Stimulated activated CD4-positive, alpha-beta T cell treated with anti-CD3 and anti-CD28 coated beads, Interleukin-1b, Interleukin-23, amount 100 ng/mL, for 4 hours (primary cell): ENCODE data around the gene UAP1L1.
A peak's percentile ranks its signal among the peaks of the same experiment; 100 is the strongest.

Experiments
- DNase-seq, 2 donors: peaks; one replicate each; pipeline ENCODE4 v3.0.0-alpha.2; 2020; ENCODE audit warnings: low read depth in 2 of 2

The UAP1L1 gene

DNA sequence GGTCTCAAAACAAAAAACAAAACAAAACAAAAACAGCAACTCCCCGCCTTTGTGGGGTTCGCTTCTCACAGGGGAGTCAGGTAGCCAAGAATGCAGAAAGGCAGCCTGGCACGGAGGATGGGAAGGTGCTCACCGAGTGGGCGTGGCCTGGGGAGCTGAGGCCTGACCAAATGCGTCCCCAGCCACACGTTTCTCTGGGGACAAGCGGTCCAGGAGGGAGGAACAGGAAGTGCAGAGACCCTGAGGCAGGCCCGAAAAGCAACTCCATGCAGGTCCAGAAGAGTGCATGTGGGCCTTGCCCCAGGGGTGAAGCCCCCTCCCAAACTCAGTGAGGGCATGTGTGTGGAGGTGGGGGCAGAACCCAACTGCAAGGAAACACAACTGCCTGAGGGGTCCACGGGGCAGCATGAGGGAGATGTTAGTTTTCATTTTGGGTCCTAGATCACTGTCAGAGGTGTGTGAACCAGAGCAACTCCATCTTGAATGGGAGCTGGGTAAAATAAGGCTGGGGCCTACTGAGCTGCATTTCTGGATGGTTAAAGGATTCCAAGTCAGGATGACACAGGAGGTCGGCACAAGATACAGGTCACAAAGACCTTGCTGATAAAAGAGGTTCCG, 2.6 kb upstream of the UAP1L1 start:
- DNase-seq = no peak

DNA sequence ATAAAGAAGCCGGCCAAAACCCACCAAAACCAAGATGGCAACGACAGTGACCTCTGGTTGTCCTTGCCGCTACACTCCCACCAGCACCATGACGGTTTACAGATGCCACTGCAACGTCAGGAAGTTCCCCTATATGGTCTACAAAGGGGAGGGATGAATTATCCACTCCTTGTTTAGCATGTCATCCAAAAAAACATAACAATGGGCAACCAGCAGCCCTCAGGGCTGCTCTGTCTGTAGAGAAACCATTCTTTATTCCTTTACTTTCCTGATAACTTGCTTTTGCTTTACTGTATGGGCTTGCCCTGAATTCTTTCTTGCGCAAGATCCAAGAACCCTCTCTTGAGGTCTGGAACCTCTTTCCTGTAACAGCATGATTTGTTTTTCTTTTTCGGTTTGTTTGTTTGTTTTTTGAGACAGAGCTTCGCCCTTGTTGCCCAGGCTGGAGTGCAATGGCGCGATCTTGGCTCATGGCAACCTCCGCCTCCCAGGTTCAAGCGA, 2.0 kb upstream of the UAP1L1 start:
- no peak for DNase-seq

DNA sequence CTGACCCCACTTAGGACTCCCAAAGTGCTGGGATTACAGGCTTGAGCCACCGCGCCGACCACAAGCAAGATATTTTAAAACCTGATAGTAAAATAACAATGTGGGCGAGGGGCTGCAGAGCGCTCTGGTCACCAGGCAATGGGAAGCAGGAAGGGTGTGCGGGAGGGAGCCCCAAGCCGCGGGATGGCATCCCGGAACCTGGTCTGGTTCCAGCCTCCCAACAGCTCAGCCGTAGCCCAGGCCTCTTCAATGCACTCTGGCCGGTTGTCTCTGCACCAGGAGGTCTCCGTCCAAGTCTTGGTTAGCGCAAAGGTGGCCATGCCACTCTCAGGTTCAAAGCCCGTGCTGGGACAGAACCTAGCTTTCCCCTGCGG, 694 bp upstream of the UAP1L1 start:
- no peak for DNase-seq

DNA sequence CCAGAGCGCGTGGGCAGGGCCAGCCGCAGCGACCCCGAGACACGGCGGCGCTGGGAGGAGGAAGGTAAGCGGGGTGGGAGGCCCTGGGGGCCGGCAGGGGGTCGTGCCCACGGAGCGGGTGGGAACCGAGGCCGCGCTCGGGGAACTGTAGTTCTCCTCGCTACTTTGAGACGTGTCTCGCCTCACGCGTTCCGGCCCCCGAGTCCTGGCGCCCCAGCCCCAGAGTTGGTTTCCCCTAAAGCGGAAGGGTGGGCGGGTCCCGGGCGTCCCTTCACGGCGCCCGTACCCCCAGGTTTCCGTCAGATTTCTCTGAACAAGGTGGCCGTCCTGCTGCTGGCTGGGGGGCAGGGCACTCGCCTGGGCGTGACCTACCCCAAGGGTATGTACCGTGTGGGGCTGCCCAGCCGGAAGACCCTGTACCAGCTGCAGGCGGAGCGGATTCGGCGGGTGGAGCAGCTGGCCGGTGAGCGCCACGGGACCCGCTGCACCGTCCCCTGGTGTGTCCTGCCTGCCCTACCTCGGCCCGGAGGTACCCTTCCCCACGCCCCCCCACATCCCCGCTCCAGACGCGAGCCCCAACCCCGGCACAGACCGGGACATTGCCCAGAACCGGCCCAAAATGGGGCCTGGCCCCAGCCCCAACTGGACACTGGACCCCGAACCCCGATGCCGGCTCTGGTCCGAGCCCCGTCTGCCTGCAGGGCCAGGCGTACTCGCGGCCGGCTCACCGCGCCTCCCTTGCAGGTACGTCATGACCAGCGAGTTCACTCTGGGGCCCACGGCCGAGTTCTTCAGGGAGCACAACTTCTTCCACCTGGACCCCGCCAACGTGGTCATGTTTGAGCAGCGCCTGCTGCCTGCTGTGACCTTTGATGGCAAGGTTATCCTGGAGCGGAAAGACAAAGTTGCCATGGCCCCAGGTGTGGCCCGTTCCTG, 709 bp downstream of the UAP1L1 start:
- no peak for DNase-seq

DNA sequence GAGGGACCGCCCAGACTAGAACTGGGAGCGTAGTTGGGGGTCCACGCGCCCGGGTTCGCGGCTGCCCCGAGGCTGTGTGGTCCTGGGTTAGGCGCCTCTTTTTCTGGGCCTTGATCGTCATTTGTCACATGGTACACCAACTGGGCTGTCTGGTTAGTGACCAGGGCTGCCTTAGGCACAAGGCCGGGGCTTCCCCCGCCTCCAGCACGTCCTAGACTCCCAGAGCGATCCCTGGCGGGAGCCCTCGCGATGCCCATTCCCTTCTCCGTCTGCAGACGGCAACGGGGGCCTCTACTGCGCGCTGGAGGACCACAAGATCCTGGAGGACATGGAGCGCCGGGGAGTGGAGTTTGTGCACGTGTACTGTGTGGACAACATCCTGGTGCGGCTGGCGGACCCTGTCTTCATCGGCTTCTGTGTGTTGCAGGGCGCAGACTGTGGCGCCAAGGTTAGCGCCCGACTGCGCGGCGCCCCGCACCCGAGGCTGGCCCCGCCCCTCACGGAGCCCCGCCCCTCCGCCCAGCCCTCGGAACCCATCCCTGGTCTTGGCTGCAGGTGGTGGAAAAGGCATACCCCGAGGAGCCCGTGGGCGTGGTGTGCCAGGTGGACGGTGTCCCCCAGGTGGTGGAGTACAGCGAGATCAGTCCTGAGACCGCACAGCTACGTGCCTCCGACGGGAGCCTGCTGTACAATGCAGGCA, 1.5 kb downstream of the UAP1L1 start:
- DNase-seq = no peak

DNA sequence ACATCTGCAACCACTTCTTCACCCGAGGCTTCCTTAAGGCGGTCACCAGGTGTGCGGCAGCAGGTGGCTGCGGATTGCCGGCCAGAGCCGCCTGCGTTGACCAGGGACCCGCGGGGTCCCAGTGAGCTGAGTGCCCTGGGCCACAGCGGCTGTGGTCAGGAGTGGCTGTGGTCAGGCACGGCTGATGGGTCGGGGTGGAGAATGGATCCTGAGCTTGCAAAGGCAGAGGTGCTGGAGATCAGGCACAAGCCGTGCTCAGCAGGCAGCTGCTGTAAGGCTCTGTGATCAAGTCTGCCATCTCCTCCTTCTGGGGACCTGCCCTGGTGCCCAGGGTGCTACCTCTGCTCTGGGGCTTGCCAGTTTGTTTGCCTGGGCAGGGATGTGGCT, 2.1 kb downstream of the UAP1L1 start:
- no peak for DNase-seq

DNA sequence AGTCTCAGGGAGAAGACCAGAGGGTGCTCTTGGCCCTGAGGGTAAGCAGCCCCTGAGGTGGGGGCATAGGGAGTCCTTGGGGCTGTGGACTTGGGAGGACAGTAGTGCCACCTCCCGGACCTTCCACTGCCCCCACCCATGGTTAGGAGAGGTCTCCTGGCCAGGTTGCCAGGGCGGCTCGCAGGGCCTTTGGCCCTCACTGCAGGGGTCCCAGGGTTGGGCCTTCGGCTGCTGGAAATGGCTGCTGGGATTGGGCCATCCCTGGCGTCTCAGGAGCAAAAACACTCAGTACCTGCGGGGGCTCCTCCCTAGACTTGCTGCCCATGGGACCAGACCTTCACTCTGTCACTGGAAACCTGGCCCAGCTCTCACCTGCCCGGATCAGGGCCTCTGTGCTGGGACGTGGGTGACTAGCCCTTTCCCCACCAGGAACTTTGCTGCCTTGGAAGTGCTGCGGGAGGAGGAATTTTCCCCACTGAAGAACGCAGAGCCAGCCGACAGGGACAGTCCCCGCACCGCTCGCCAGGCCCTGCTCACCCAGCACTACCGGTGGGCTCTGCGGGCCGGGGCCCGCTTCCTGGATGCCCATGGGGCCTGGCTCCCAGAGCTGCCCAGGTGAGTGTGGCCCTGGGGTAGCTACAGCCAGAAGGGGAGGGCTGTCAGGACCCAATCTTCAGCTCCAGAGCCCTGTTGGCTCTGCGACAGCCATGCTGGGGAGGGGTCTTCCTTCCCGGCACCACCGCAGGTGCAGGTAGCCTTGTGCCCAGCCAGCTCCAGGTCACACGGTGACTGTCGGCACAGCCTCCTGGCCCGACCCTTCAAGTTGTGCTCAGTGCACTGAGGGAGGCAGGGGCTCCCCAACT, 3.2 kb downstream of the UAP1L1 start:
- DNase-seq = no peak

DNA sequence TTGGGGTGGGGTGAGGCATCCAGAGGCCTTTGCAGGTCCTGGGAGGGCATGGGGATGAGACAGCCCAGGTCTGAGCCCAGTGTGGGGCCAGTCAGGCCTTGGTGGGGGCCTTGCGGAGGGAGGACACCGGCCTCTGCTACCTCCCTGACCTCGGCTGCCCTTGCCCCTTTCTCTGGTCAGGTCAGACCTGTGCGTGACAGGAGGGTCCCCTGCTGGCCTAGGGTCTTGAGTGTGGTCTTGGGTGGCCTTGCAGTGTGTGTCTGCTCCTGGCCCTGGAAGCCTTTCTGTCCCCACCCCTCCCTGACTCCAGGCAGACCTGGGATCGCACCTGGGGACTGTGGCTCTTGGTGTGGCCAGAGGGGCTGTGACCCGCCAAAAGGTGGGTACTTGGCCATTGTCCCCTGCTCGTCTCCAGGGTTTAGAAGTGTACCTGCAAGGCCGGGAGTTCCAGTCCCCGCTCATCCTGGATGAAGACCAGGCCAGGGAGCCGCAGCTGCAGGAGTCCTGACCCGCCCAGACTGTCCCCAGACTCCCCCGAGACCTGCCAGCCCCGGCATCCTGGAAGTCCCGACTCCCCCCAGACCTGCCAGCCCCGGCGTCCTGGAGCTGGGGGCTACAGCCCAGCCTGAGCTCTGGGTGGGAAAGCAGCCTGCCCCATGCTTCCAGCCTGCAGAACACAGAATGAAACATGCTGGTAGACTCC, 5.1 kb downstream of the UAP1L1 start:
- no peak for DNase-seq

DNA sequence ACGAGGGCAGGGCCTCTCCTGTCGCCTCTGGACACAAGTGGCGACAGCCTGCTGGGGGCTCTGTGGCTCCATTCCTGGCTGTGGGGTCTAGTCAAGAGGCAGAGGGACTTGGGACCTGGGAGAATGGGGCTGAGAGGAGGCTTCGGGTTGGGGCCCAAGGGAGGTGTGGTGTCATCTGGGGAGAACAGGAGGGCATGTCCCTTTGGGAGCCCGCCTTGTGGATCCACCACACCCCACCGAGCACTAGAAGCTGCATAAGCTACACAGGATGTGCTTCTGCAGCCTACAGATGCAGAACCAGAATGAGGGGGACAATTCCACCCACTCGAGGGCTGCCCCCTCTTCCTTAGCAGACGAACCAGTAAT, 5.6 kb downstream of the UAP1L1 start:
- DNase-seq = no peak

DNA sequence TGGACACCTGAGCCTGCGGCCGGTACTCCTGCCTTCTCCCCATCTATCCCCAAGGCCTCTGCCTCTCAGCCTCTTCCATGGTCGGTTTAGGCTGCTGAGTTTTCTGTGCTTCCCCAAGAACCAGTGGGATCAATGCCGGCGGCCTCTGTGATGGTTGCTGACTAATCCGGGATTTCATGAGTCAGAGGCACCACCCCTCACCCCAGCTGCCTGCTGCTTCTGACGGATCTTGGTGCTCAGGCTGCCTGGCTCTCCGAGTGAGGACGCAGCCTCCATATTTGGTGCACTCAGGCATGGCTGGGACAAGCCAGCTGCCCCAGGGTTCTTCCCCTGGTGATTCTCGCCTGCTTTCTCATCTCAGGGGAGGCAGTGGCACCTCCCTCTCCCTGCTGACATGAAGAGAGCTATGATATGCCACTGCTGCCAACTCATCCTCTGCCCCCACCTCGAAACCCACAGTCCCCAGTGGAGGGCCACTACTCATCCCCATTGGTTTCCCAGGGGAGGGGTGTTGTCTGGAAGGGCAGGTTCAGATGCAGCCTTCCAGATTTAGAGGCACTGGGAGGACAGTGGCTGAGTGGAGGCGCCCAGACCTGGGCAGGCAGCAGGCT, 6.2 kb downstream of the UAP1L1 start:
- no peak for DNase-seq

DNA sequence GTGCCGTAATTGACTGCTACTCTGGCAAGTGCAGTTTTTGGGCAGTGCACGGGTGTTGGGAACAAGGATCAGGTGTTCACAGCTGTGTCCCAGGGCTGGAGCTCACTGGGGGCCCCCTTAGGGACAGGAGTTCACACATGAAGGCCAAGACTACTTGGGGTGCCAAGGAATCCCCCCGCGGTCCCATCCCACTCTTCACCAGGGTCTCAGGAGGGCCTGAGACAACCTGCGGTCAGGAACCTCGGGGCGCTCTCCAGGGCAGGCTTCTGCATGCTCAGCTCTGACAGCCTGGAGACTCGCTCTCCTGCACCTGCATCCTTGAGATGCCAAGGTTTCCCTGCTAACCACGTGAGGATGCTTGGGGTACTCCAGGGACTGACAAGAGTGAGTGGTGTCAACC, 7.2 kb downstream of the UAP1L1 start:
- DNase-seq = no peak

DNA sequence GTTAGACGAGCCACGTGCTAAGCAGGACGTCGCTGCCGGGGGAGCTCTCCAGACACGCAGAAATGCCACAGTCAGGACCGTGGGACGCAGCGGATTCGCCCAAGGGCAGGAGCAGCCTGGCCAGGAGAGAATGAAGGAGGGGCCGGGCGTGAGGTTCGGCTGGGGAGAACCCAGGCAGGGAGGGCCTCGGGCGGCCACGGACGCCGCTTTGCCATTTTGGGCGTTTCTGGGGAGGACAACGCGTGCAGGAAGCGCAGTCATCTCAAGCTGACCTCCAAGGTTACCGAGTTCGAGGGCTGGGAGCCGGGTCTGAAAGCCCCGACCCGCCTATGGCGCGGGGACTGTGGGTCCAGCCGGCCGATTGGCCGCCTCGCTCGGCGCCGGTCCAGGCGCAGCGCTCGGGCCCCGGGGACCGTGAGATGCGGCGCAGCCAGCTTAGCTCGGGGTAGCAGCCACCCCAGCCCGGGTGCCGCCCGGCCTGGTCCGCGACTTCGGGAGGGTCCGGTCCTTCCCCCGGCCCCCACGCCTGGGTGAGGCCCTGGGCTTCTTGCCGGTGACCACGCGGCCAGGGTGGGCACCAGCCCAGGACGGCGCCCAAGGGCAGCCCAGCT, 8.7 kb downstream of the UAP1L1 start:
- DNase-seq = peak in 1 of 2 donors; percentile 9

DNA sequence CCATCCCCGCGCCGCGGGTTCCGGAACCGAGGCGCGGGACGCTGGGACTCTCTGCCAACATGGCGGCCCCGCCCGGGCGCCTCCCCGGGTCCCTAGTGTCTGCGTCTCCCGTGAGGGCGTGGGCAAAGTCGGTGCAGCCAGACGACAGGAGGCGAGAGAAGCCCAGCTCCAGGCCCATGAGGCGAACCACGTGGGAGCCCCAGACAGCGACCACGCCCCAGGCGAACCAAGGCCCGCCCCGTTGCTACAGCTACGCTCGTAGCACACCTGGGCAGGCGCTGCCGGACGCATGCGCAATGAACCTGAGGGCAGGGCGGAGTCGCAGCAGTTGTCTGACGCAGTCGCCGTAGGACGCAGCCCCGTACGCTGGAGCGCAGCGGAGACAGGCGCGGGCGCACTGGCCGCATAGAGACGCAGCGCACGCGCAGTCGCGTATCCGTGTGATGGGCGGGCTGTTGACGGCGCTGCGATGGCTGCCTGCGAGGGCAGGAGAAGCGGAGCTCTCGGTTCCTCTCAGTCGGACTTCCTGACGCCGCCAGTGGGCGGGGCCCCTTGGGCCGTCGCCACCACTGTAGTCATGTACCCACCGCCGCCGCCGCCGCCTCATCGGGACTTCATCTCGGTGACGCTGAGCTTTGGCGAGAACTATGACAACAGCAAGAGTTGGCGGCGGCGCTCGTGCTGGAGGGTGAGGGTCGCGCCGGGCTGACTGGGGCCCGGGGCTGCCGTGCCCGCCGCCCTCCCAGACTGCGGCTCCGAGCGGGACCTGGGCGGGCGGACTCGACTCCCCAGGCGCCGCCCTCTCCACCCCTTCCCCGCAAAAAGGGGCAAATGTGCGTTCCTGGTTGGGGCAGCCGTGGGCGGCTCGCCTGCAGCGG, 9.5 kb downstream of the UAP1L1 start, which contains the start of gene MAN1B1:
Gene MAN1B1, plus strand, starts transcription at position 455 of the 878 bp plus-strand sequence. Its CDS starts 15 bp downstream, at position 470.
- DNase-seq = peak; percentile 99 to 100

DNA sequence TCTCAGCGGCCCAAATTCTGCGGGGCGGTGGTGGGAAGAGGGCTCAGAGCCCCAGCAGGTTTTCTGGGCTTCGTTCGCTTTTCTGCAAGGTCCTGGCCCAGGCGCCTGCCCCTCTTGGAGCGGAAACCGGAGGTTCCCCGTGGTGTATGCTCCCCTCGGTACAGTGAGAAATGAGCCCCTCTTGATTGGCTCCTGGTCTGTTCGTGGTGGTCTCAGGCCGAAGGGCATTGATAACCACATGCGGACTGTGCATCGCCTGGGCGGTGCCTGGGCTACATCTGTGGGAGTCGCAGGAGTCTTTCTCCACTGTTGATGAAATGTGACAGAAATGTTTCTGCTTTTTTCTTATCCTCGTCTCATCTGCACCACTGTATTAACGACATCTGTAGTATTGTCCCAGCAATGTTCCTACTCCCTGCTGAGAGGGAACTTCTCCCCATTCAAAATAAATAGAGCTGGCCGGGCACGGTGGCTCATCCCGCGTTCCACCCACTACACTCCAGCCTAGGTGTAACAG, 10.2 kb downstream of the UAP1L1 start:
- DNase-seq = no peak

DNA sequence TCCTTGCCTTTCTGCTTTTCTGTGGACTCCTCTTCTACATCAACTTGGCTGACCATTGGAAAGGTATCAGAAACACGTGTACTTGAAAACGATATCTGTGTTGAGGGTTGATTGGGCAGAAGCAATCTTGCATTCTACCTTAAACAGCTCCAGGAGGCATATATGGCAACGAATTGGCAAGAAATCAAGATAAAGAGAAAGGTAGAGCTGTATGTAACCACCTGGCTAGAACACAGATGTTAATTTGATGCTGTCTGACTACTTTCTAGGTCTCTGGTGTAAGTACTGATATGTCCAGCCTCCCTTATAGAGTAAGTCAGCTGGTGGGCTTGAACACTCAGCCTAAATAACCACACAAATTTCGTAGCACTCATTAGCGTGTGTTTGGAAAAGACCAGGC, 10.8 kb downstream of the UAP1L1 start:
- no peak for DNase-seq

DNA sequence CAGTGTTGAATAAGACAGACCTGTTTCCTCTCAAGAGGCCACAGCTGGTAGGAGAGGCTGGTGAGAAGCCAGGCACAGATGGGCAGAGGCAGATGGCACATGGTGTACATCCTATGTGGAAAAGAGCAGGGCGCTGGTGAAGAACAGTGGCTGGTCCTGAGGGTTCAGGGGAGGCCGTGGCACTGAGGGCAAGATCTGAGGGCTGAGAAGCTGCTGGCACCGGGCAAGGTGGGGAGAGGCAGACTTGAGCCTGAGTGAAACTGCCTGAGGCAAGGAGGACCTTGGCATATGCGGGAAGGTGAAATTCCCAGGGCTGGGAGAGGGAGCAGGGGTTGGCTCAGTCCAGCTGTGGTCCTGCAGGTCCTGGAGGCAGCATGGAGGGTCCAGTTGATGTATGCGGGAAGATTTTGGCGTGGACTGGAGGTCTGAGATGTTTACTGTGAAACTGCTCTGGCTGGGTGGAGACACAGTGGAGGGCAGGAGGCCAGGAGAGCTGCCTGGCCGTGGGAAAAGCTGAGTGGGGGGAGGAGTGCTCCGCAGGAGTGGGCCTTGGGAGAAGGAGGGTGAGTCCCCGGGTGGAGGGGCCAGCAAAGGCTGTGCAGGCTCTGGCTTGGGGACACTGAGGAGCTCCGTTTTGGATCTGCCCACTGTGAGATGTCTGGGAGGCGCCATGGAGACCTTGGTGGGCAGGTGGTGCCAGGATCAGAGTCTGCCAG, 12.1 kb downstream of the UAP1L1 start:
- DNase-seq = no peak

DNA sequence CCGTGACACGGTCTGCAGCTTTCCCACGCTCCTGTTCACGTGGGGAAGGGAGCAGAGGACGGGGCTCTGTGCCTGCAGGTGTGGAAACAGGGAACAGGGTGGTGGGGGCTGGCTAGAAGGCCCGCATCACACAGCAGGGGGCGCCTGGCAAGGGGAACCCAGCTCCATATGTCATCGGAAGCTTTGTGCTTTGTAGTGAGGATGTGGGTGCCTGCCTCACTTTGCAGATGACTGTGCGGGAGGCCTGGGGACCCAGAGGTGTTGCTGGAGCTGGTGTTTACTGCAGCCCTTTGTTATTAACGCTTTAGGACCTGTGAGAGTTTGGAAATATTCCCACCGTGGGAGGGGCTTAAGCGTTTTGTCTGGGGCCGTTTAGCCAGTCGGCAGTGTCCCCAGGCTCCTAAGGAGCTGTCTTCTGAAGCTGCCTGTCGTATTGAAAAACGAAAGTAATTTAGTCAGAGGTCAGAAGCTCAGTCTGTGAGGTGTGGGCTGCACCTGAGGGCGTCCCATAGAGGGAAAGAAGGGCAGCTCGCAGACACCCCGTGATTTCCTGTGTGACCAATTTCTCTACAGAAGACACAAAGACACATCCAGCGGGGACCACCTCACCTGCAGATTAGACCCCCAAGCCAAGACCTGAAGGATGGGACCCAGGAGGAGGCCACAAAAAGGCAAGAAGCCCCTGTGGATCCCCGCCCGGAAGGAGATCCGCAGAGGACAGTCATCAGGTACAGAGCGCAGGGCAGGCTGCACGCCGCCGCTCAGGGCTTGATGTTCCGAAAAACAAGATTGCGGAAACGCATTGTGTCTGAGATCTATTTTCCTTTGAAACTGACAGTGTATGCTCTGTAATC, 18.6 kb downstream of the UAP1L1 start:
- DNase-seq = peak; percentile 76 to 79
